ENCODE data around the gene PLXNA4.

The PLXNA4 gene

GRCh38 chr7:132441935-132442334 lies 134.3 kb downstream of the PLXNA4 start:
- DNase-seq (ENCODE audit: low read depth in 2 of 2), result no peak

- no peak for DNase-seq (ENCODE audit: low read depth in 2 of 2)
Observed at GRCh38 chr7:132440151-132440550, 136.1 kb downstream of the PLXNA4 start.

GRCh38 chr7:132438926-132439325 lies 137.3 kb downstream of the PLXNA4 start:
- no peak for DNase-seq (ENCODE audit: low read depth in 2 of 2)

GRCh38 chr7:132437730-132438129 lies 138.5 kb downstream of the PLXNA4 start:
- DNase-seq (ENCODE audit: low read depth in 2 of 2), result no peak

GRCh38 chr7:132436121-132436520 lies 140.1 kb downstream of the PLXNA4 start:
- no peak for DNase-seq (ENCODE audit: low read depth in 2 of 2)

GRCh38 chr7:132435016-132435990 lies 141.0 kb downstream of the PLXNA4 start:
- DNase-seq (ENCODE audit: low read depth in 2 of 2), result no peak

- no peak for DNase-seq (ENCODE audit: low read depth in 2 of 2)
Observed at GRCh38 chr7:132434041-132434440, 142.2 kb downstream of the PLXNA4 start.

GRCh38 chr7:132433301-132433700 lies 143.0 kb downstream of the PLXNA4 start:
- no peak for DNase-seq (ENCODE audit: low read depth in 2 of 2)

GRCh38 chr7:132430861-132431822 lies 145.1 kb downstream of the PLXNA4 start:
- no peak for DNase-seq (ENCODE audit: low read depth in 2 of 2)

GRCh38 chr7:132430041-132430855 lies 146.0 kb downstream of the PLXNA4 start:
- DNase-seq (ENCODE audit: low read depth in 2 of 2), result no peak

- DNase-seq (ENCODE audit: low read depth in 2 of 2), result no peak
Observed at GRCh38 chr7:132429181-132429580, 147.1 kb downstream of the PLXNA4 start.

GRCh38 chr7:132428247-132428919 lies 147.9 kb downstream of the PLXNA4 start:
- DNase-seq (ENCODE audit: low read depth in 2 of 2), result no peak

GRCh38 chr7:132425942-132426341 lies 150.3 kb downstream of the PLXNA4 start:
- no peak for DNase-seq (ENCODE audit: low read depth in 2 of 2)

GRCh38 chr7:132424821-132425724 lies 151.2 kb downstream of the PLXNA4 start:
- no peak for DNase-seq (ENCODE audit: low read depth in 2 of 2)

GRCh38 chr7:132424277-132424676 lies 152.0 kb downstream of the PLXNA4 start:
- no peak for DNase-seq (ENCODE audit: low read depth in 2 of 2)

- no peak for DNase-seq (ENCODE audit: low read depth in 2 of 2)
Observed at GRCh38 chr7:132423594-132424200, 152.6 kb downstream of the PLXNA4 start.

- no peak for DNase-seq (ENCODE audit: low read depth in 2 of 2)
Observed at GRCh38 chr7:132422502-132423111, 153.7 kb downstream of the PLXNA4 start.

- DNase-seq (ENCODE audit: low read depth in 2 of 2), result no peak
Observed at GRCh38 chr7:132420527-132420926, 155.7 kb downstream of the PLXNA4 start.

GRCh38 chr7:132419542-132419941 lies 156.7 kb downstream of the PLXNA4 start:
- no peak for DNase-seq (ENCODE audit: low read depth in 2 of 2)
